Mesenteric fat pad (tissue), 1 donor: Measurements from ENCODE around the gene SYMPK. TPM values are rescaled to one million over a fixed set of nuclear protein-coding genes. Genes with fewer than 3 reads are reported as not detected.
A peak's percentile ranks its signal among the peaks of the same experiment; 100 is the strongest.

Source experiments
- DNase-seq: peaks from one replicate; pipeline ENCODE4 v3.0.0-alpha.2; 2020; ENCODE audit warnings: low spot score
- total RNA-seq: library from RNA; stranded (reverse); fragmentation: NEBNext Ultra II Directional; extraction: Animal tissue kit (Norgen Biotek cat#: 25700); gene quantifications from one replicate; pipeline ENCODE4 v1.2.1, GENCODE V29; 2021
- donor health status: DM: yes; HTN: yes; CAD: no.

Gene SYMPK
- total RNA-seq, 1 donor from 2014 or later = 52.8 TPM

GRCh38 chr19:45782162-45782691 is 80.7 kb downstream of the SYMPK start, which contains the start of gene DMPK:
DMPK (minus strand) TSS chr19:45782490; CDS start chr19:45782352, 138 bp downstream.
- no peak for DNase-seq

GRCh38 chr19:45781214-45782161 is 81.5 kb downstream of the SYMPK start:
- no peak for DNase-seq

- no peak for DNase-seq
Measured at GRCh38 chr19:45780448-45781213, 82.3 kb downstream of the SYMPK start.

GRCh38 chr19:45780146-45780447 is 82.8 kb downstream of the SYMPK start:
- no peak for DNase-seq

GRCh38 chr19:45779231-45780145 is 83.5 kb downstream of the SYMPK start:
- DNase-seq = peak; percentile 93

GRCh38 chr19:45778010-45778661 is 84.8 kb downstream of the SYMPK start:
- no peak for DNase-seq

GRCh38 chr19:45777395-45777961 is 85.5 kb downstream of the SYMPK start:
- no peak for DNase-seq

GRCh38 chr19:45774765-45775164 is 88.2 kb downstream of the SYMPK start:
- no peak for DNase-seq

- DNase-seq = no peak
Measured at GRCh38 chr19:45773384-45773783, 89.6 kb downstream of the SYMPK start.

GRCh38 chr19:45772912-45773311 is 90.0 kb downstream of the SYMPK start:
- no peak for DNase-seq

GRCh38 chr19:45772130-45772840 is 90.7 kb downstream of the SYMPK start:
- DNase-seq = no peak

GRCh38 chr19:45771311-45771933 is 91.5 kb downstream of the SYMPK start:
- no peak for DNase-seq

- peak; percentile 97 for DNase-seq
Measured at GRCh38 chr19:45770192-45771101, 92.5 kb downstream of the SYMPK start.

GRCh38 chr19:45769821-45770191 is 93.1 kb downstream of the SYMPK start:
- DNase-seq = no peak

- DNase-seq = peak; percentile 100
Measured at GRCh38 chr19:45768984-45769782, 93.8 kb downstream of the SYMPK start, which contains the start of gene SIX5. SIX5 (minus strand) TSS chr19:45769252; CDS start chr19:45768844, 408 bp downstream.

- no peak for DNase-seq
Measured at GRCh38 chr19:45768655-45768983, 94.3 kb downstream of the SYMPK start.
